ENCODE data around the gene ALDH18A1.

- no peak for TF ChIP-seq POLR2AphosphoS5 (IDR thresholded peaks at IDR 0.05; ENCODE audit: low read depth)
- TF ChIP-seq CTCF (IDR thresholded peaks at IDR 0.05; ENCODE audit: insufficient read depth, low read length): no peak
Measured at GRCh38 chr10:95600158-95600557, 56.4 kb downstream of the ALDH18A1 start.

Data from HL-60 (cell line).